ENCODE data around the gene CAV1.
A peak's percentile ranks its signal among the peaks of the same experiment; 100 is the strongest.
"Not testable (repeated sequence)": the region's sequence is repeated elsewhere in the genome, so short reads cannot be mapped to it uniquely, and the experiment has no call there.

CAV1 gene

GRCh38 chr7:116524609-116525297, at the start of gene CAV1:
Gene CAV1, plus strand, starts transcription at chr7:116525036. Its CDS starts 27 bp downstream, at chr7:116525063.
- DNase-seq, result peak; percentile 75

GRCh38 chr7:116477625-116478024, 47.2 kb upstream of the CAV1 start:
- no peak for DNase-seq

- DNase-seq, result no peak
Observed at GRCh38 chr7:116478834-116479233, 46.0 kb upstream of the CAV1 start.

- no peak for DNase-seq
Observed at GRCh38 chr7:116483271-116483942, 41.4 kb upstream of the CAV1 start.

- DNase-seq, result not testable (repeated sequence)
Observed at GRCh38 chr7:116484389-116484788, 40.4 kb upstream of the CAV1 start.

- DNase-seq, result no peak
Observed at GRCh38 chr7:116487907-116488521, 36.8 kb upstream of the CAV1 start.

- no peak for DNase-seq
Observed at GRCh38 chr7:116490351-116490750, 34.5 kb upstream of the CAV1 start.

- DNase-seq, result no peak
Observed at GRCh38 chr7:116491887-116492653, 32.8 kb upstream of the CAV1 start.

- DNase-seq, result no peak
Observed at GRCh38 chr7:116492654-116493109, 32.2 kb upstream of the CAV1 start.

- DNase-seq, result no peak
Observed at GRCh38 chr7:116493449-116493848, 31.4 kb upstream of the CAV1 start.

GRCh38 chr7:116494472-116494871, 30.4 kb upstream of the CAV1 start:
- no peak for DNase-seq

GRCh38 chr7:116495736-116496135, 29.1 kb upstream of the CAV1 start:
- no peak for DNase-seq

GRCh38 chr7:116496653-116497052, 28.2 kb upstream of the CAV1 start:
- no peak for DNase-seq

GRCh38 chr7:116497708-116498107, 27.1 kb upstream of the CAV1 start:
- DNase-seq, result no peak

GRCh38 chr7:116499168-116500077, 25.4 kb upstream of the CAV1 start, which contains the start of gene CAV2:
Gene CAV2, plus strand, starts transcription at chr7:116499738. Its CDS starts 44 bp downstream, at chr7:116499782.
- DNase-seq, result peak; percentile 49

- DNase-seq, result peak; percentile 74
Observed at GRCh38 chr7:116500078-116500853, 24.6 kb upstream of the CAV1 start.

GRCh38 chr7:116501425-116502167, 23.2 kb upstream of the CAV1 start:
- DNase-seq, result no peak

- DNase-seq, result no peak
Observed at GRCh38 chr7:116502201-116503096, 22.4 kb upstream of the CAV1 start.

- DNase-seq, result no peak
Observed at GRCh38 chr7:116503835-116504234, 21.0 kb upstream of the CAV1 start.
